Activated CD8-positive, alpha-beta memory T cell treated with anti-CD3 and anti-CD28 coated beads, Interleukin-2, amount 50 U/mL, for 4 hours (primary cell): ENCODE data around the gene DCAF7.

Experiments
- DNase-seq: peaks from one replicate; pipeline ENCODE4 v3.0.0-alpha.2; 2020

Gene DCAF7

GRCh38 chr17:63525190-63525946, 24.9 kb upstream of the DCAF7 start:
- DNase-seq = no peak

- DNase-seq = no peak
Observed at GRCh38 chr17:63526861-63527260, 23.4 kb upstream of the DCAF7 start.

GRCh38 chr17:63528183-63528582, 22.1 kb upstream of the DCAF7 start:
- DNase-seq = no peak

- DNase-seq = no peak
Observed at GRCh38 chr17:63529711-63530556, 20.3 kb upstream of the DCAF7 start.

GRCh38 chr17:63530557-63531021, 19.7 kb upstream of the DCAF7 start:
- DNase-seq = no peak

- DNase-seq = no peak
Observed at GRCh38 chr17:63531022-63531965, 19.0 kb upstream of the DCAF7 start.

GRCh38 chr17:63533433-63534077, 16.7 kb upstream of the DCAF7 start:
- DNase-seq = no peak

GRCh38 chr17:63534078-63534570, 16.2 kb upstream of the DCAF7 start:
- no peak for DNase-seq

GRCh38 chr17:63534816-63535455, 15.3 kb upstream of the DCAF7 start:
- no peak for DNase-seq

- DNase-seq = no peak
Observed at GRCh38 chr17:63535640-63536039, 14.6 kb upstream of the DCAF7 start.

- no peak for DNase-seq
Observed at GRCh38 chr17:63537001-63537400, 13.3 kb upstream of the DCAF7 start.

- no peak for DNase-seq
Observed at GRCh38 chr17:63537991-63538692, 12.1 kb upstream of the DCAF7 start.

GRCh38 chr17:63538693-63539595, 11.3 kb upstream of the DCAF7 start:
- no peak for DNase-seq

- no peak for DNase-seq
Observed at GRCh38 chr17:63540590-63540989, 9.7 kb upstream of the DCAF7 start.

GRCh38 chr17:63542218-63542545, 8.1 kb upstream of the DCAF7 start:
- DNase-seq = no peak

- DNase-seq = no peak
Observed at GRCh38 chr17:63542942-63543821, 7.1 kb upstream of the DCAF7 start.

GRCh38 chr17:63543822-63544420, 6.4 kb upstream of the DCAF7 start:
- DNase-seq = no peak

- DNase-seq = no peak
Observed at GRCh38 chr17:63544467-63545301, 5.6 kb upstream of the DCAF7 start.
